Measurements from ENCODE around the gene GABRA4. TPM values are rescaled to one million over a fixed set of nuclear protein-coding genes. Genes with fewer than 3 reads are reported as not detected.

GABRA4 gene
- polyA plus RNA-seq, 3 donors: not detected

DNA sequence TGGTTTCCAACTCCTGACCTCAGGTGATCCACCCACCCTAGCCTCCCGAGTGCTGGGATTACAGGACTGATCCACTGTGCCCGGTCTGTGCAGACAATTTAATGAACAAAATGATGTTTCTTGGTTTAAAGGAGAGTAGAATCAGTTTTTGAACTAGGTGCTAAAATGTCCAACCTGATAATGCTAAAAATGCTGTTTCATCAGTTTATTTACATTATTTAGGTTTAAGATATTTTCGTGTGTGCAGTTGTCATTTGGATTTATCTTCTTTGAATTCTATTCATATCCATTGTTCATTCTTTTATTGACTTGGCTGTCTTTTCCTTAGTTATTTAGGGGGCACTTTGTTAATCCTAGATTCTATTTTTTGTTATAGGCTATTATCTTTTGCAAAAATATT lies 20.0 kb upstream of the GABRA4 start:
- Histone ChIP-seq H3K9me3 (replicated peaks in 1 of 2; ENCODE audit: control insufficient read depth in 1 of 2, insufficient read depth in 1 of 2, low read length in 2 of 2) (no peaks in the 10 kb centered on the region), H3K27ac (ENCODE audit: low read depth in 1 of 2, low read length in 2 of 2) (no peak overlapping the region), H3K9ac (ENCODE audit: insufficient read depth, low read length, poor library complexity, severe bottlenecking) (no peak overlapping the region), H3K4me2 (replicated peaks; ENCODE audit: extremely low read depth, low read length, poor library complexity, severe bottlenecking) (no peak overlapping the region), H3K4me1 (ENCODE audit: control insufficient read depth in 1 of 2, insufficient read depth in 2 of 2, low read length in 2 of 2) (no peaks in the 10 kb centered on the region), H3K27me3 (ENCODE audit: control insufficient read depth in 2 of 2, insufficient read depth in 2 of 2, low read length in 2 of 2) (no peaks in the 10 kb centered on the region), H3K79me2 (ENCODE audit: insufficient read depth, low read length) (no peaks in the 10 kb centered on the region), H2AFZ (ENCODE audit: insufficient read depth, low read depth, low read length, poor library complexity, severe bottlenecking) (no peak overlapping the region), H4K20me1 (ENCODE audit: insufficient read depth, low read length) (no peaks in the 10 kb centered on the region), H3K4me3 (replicated peaks in 1 of 3; ENCODE audit: low read depth in 2 of 3, low read length in 3 of 3) (no peak overlapping the region), H3K36me3 (replicated peaks in 1 of 2; ENCODE audit: control insufficient read depth in 1 of 2, insufficient read depth in 2 of 2, low read length in 2 of 2) (no peaks in the 10 kb centered on the region)
- TF ChIP-seq, protein P1, sequence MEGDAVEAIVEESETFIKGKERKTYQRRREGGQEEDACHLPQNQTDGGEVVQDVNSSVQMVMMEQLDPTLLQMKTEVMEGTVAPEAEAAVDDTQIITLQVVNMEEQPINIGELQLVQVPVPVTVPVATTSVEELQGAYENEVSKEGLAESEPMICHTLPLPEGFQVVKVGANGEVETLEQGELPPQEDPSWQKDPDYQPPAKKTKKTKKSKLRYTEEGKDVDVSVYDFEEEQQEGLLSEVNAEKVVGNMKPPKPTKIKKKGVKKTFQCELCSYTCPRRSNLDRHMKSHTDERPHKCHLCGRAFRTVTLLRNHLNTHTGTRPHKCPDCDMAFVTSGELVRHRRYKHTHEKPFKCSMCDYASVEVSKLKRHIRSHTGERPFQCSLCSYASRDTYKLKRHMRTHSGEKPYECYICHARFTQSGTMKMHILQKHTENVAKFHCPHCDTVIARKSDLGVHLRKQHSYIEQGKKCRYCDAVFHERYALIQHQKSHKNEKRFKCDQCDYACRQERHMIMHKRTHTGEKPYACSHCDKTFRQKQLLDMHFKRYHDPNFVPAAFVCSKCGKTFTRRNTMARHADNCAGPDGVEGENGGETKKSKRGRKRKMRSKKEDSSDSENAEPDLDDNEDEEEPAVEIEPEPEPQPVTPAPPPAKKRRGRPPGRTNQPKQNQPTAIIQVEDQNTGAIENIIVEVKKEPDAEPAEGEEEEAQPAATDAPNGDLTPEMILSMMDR (IDR thresholded peaks at IDR 0.05): no peak
- Mint-ChIP-seq H3K27me3 (ENCODE audit: low read depth in 3 of 3) (peaks cover 0 to 2% (median 0%) of the 10 kb centered on the region in 3 donors), H3K4me3 (no peak overlapping the region), H3K36me3 (no peaks in the 10 kb centered on the region), H3K27ac (no peak overlapping the region), H3K9me3 (peaks cover 0 to 4% (median 0%) of the 10 kb centered on the region in 7 donors), H3K4me1 (peaks cover 11% of the 10 kb centered on the region)
- no peak for DNase-seq
- no CpG with 5 or more reads among the region's 3 CpGs for WGBS (ENCODE audit: insufficient coverage)
- intact Hi-C loops (cut with micrococcal nuclease): no loop called here

- no peaks in the 10 kb centered on the region for H3K79me2 ChIP-seq (ENCODE audit: insufficient read depth, low read length)
- Mint-ChIP-seq H3K4me1 (peaks cover 11% of the 10 kb centered on the region), H3K36me3 (no peaks in the 10 kb centered on the region), H3K27ac (no peak overlapping the region), H3K27me3 (ENCODE audit: low read depth in 3 of 3) (peaks cover 0 to 1% (median 0%) of the 10 kb centered on the region in 3 donors), H3K4me3 (no peak overlapping the region), H3K9me3 (peaks cover 0 to 4% (median 0%) of the 10 kb centered on the region in 7 donors)
- no peak overlapping the region for H3K4me3 ChIP-seq (replicated peaks in 1 of 3; ENCODE audit: low read depth in 2 of 3, low read length in 3 of 3)
- H3K4me2 ChIP-seq (replicated peaks; ENCODE audit: extremely low read depth, low read length, poor library complexity, severe bottlenecking): no peak overlapping the region
- TF ChIP-seq, protein P1 (IDR thresholded peaks at IDR 0.05): no peak
- no peaks in the 10 kb centered on the region for H3K27me3 ChIP-seq (ENCODE audit: control insufficient read depth in 2 of 2, insufficient read depth in 2 of 2, low read length in 2 of 2)
- H2AFZ ChIP-seq (ENCODE audit: insufficient read depth, low read depth, low read length, poor library complexity, severe bottlenecking): no peak overlapping the region
- no peaks in the 10 kb centered on the region for H3K9me3 ChIP-seq (replicated peaks in 1 of 2; ENCODE audit: control insufficient read depth in 1 of 2, insufficient read depth in 1 of 2, low read length in 2 of 2)
- no peaks in the 10 kb centered on the region for H3K4me1 ChIP-seq (ENCODE audit: control insufficient read depth in 1 of 2, insufficient read depth in 2 of 2, low read length in 2 of 2)
- H3K9ac ChIP-seq (ENCODE audit: insufficient read depth, low read length, poor library complexity, severe bottlenecking): no peak overlapping the region
- intact Hi-C loops (cut with micrococcal nuclease): no loop called here
- no peak overlapping the region for H3K27ac ChIP-seq (ENCODE audit: low read depth in 1 of 2, low read length in 2 of 2)
- no peak for DNase-seq
- H3K36me3 ChIP-seq (replicated peaks in 1 of 2; ENCODE audit: control insufficient read depth in 1 of 2, insufficient read depth in 2 of 2, low read length in 2 of 2): no peaks in the 10 kb centered on the region
- no peaks in the 10 kb centered on the region for H4K20me1 ChIP-seq (ENCODE audit: insufficient read depth, low read length)
Observed at GRCh38 chr4:47012676-47013075, 19.3 kb upstream of the GABRA4 start.
